ENCODE results near the gene FBXO2. TPM values are rescaled to one million over a fixed set of nuclear protein-coding genes. Genes with fewer than 3 reads are reported as not detected.

The FBXO2 gene
- total and polyA plus RNA-seq, 9 of the 15 experiments (the other 6 are each of a cell fraction or from before 2014, with no cell fraction given), result 0.04 to 1.9 (median 0.27) TPM

- TF ChIP-seq BCOR (IDR thresholded peaks at IDR 0.05) (0 out of 2 replicates have a peak, but pooled peaks have one; percentile 8), KAT8 (IDR thresholded peaks at IDR 0.05; ENCODE audit: low read depth) (no peak), MAX (CRISPR knock-in tag; IDR thresholded peaks at IDR 0.05) (peak; percentile 26; the same call in 1 of the 2 replicates), TRIM25 (IDR thresholded peaks at IDR 0.05; ENCODE audit: borderline replicate concordance) (no peak), ESRRA (IDR thresholded peaks at IDR 0.05; ENCODE audit: borderline replicate concordance, low read depth) (peak; percentile 83), TSC22D4 (tag; IDR thresholded peaks at IDR 0.05) (no peak), RBBP5 (IDR thresholded peaks at IDR 0.05; ENCODE audit: borderline replicate concordance, insufficient read depth, low read length, poor library complexity, severe bottlenecking) (no peak), TOE1 (IDR thresholded peaks at IDR 0.05; ENCODE audit: borderline replicate concordance) (no peak), TOE1 (CRISPR knock-in tag; IDR thresholded peaks at IDR 0.05; ENCODE audit: borderline replicate concordance, low read depth) (no peak), ZBTB11 (CRISPR knock-in tag; IDR thresholded peaks at IDR 0.05) (0 out of 6 replicates have a peak, but pooled peaks of 1 of the 3 experiments have one; percentile 20), ZNF77 (CRISPR knock-in tag; IDR thresholded peaks at IDR 0.05) (no peak), CTBP1 (IDR thresholded peaks at IDR 0.05; ENCODE audit: borderline replicate concordance) (peak; percentile 32; the same call in 1 of the 2 replicates), POLR2A (conservative IDR thresholded peaks at IDR 0.05) (no peak), RAD21 (CRISPR knock-in tag; conservative IDR thresholded peaks at IDR 0.05 in 1 of 2, IDR thresholded peaks at IDR 0.05 in 1 of 2) (no peak), E2F3 (CRISPR knock-in tag; IDR thresholded peaks at IDR 0.05) (no peak), FOXK2 (conservative IDR thresholded peaks at IDR 0.05 in 1 of 2, IDR thresholded peaks at IDR 0.05 in 1 of 2; ENCODE audit: low read depth in 2 of 2) (no peak), ZNF347 (CRISPR knock-in tag; IDR thresholded peaks at IDR 0.05; ENCODE audit: low read depth) (no peak), ARID1B (IDR thresholded peaks at IDR 0.05) (peak; percentile 30; the same call in 1 of the 2 replicates), BRF1 (IDR thresholded peaks at IDR 0.05; ENCODE audit: borderline replicate concordance, extremely low read depth, insufficient read length) (no peak), ZNF551 (CRISPR knock-in tag; IDR thresholded peaks at IDR 0.05) (no peak), ATF7 (IDR thresholded peaks at IDR 0.05) (peak; percentile 43; the same call in 1 of the 2 replicates), TEAD1 (CRISPR knock-in tag; IDR thresholded peaks at IDR 0.05) (no peak)
Measured at GRCh38 chr1:11690397-11691301, 36.4 kb upstream of the FBXO2 start (continued).

All from K562 (cell line).